Ecto neural progenitor cell (in vitro differentiated cells): ENCODE results near the gene KRTAP4-16.
"Not testable (repeated sequence)": the region's sequence is repeated elsewhere in the genome, so short reads cannot be mapped to it uniquely, and the experiment has no call there.

ENCODE experiments used
- DNase-seq: peaks from one replicate; pipeline ENCODE4 v3.0.0-alpha.2; 2018; ENCODE audit warnings: low spot score

Gene KRTAP4-16

GRCh38 chr17:41119696-41120690 is 18.0 kb upstream of the KRTAP4-16 start:
- not testable (repeated sequence) for DNase-seq

DNA sequence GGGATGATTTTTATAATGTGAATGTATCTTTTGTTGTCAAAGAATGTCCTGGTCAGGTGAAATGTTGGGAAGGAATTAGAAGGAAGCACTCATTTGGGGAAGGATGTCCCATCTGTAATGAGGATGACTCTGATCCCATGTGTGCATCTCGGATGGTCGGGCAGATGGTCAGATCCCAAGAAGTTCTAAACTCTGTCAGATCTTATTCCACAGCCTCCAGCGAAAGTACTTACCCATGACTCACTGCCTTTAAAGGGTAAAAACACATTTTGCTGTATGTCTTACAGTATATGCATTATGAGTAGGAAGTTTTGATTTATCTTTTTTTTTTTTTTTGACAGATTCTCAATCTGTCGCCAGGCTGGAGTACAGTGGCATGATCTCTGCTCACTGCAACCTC is 16.7 kb upstream of the KRTAP4-16 start:
- no peak for DNase-seq

DNA sequence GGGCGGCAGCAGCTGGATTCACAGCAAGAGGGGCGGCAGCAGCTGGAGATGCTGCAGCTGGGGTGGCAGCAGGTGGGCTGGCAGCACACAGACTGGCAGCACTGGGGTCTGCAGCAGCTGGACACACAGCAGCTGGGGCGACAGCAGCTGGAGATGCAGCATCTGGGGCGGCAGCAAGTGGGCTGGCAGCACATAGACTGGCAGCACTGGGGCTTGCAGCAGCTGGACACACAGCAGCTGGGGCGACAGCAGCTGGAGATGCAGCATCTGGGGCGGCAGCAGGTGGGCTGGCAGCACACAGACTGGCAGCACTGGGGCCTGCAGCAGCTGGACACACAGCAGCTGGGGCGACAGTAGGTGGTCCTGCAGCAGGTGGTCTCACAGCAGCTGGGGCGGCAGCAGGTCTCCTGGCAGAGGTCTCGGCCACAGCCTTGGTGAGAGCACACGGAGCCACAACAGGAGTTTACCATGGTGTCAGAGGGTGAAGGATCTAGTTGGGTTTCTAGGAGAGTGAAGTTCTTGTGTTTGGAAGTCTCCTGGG is 15.9 kb upstream of the KRTAP4-16 start, which contains the start of gene KRTAP4-11:
KRTAP4-11 (minus strand) TSS at position 528 of the 541 bp plus-strand sequence; CDS start at position 470, 58 bp downstream.
- DNase-seq, result not testable (repeated sequence)

DNA sequence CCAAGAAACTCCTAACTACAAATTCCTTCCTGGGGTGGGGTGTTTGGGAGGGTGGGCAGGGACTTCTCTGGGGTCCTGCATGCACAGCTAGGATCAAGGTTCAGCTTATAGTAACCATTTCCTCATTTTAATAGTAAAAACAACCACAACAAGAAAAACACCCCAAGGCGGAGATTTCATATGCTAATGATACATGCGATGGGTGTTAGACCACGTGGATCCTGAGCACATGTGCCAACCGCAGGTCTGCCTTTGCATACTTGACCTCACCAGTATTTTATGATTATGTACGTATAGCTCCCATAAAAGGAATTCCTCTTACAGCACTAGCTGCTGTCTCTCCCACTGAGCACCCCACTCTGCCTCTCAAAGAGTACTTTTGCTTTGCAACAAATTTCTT is 14.3 kb upstream of the KRTAP4-16 start:
- DNase-seq, result no peak

DNA sequence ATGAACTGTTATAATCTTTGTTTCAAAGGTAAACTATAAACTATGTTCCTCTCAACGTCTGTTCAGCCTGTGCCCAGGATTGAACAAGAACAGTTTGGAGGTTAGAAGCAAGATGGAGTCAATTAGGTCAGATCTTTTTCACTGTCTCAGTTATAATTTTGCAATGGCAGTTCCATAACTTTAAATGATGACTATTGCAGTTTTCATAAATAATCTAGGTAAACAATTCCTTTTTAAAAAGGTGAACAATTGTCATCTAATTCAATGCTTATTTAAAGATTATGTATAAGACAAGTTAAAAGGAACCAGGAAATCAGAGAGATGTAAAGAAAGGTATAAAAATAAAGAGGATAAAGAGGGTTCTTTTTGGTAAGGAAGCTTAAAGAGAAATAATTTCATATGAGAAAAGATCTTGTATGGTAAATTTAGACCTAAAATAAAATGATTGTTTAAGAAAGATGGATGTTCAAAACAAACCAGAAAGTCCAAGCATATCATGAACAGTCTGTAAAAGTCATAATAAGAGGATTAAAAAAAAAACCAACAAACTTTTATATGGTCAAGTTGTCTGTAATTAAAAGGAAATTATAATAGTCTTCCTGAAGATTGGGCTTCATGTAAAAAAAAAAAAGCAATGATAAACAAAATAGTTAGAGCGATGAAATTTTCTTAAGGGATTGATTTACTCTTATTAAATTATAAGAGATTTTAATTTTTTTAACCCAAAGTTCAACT is 9.3 kb upstream of the KRTAP4-16 start:
- DNase-seq, result no peak

GRCh38 chr17:41108728-41109386 is 6.8 kb upstream of the KRTAP4-16 start:
- DNase-seq, result not testable (repeated sequence)

DNA sequence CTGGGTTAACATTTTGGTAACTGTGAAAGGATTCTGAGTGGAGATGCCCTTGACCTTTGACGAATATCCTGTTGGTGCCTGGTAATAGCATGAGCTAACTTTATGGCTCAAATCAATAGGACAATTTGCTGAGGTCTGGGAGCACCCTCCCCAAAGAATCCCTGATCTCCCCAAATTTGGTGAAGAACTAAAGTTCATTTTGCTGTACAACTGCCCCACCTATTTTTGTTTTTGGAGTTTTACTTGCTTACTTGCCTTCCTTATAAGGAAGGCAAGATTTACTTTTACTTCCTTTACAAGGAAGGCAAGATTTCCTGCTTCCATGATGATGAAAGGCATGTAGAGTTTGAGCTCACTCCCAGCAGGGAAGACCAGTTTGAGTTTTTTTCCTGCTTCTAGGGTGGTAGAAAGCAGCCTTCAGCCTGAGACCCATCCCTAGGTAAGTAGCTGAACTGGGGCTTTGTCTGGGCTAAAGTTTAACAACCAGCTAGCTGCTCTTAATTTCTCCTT is 6.0 kb upstream of the KRTAP4-16 start:
- no peak for DNase-seq

DNA sequence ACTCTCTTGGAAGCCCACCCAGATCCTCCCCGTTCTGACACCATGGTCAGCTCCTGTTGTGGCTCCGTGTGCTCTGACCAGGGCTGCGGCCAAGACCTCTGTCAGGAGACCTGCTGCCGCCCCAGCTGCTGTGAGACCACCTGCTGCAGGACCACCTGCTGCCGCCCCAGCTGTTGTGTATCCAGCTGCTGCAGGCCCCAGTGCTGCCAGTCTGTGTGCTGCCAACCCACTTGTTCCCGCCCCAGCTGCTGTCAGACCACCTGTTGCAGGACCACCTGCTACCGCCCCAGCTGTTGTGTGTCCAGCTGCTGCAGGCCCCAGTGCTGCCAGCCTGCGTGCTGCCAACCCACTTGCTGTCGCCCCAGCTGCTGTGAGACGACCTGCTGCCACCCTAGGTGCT is 3.3 kb upstream of the KRTAP4-16 start, which contains the start of gene KRTAP4-9:
KRTAP4-9 (plus strand) TSS at position 43 of the 400 bp plus-strand sequence; CDS start at position 43, 0 bp downstream.
- not testable (repeated sequence) for DNase-seq

GRCh38 chr17:41104386-41105038 is 2.5 kb upstream of the KRTAP4-16 start:
- not testable (repeated sequence) for DNase-seq

DNA sequence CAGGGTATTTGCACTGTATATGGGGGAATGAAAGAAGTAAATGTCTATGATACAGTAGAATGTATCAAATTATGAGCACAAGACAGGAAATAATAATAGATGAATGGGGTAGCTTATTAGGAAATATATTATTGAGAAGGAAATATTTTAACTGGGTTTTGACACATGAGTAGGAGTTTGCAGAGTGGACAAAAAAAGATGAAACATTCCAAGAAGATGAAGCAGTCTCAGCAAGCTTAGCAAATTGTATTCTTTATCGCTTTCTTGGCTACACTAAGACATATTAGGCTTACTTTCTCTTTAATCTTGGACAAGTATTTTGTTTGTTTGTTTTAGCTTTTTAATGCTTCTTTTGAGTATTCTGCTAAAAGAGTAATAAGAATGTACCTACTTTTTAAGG is 1.9 kb upstream of the KRTAP4-16 start:
- no peak for DNase-seq

GRCh38 chr17:41099682-41100480 is 2.1 kb downstream of the KRTAP4-16 start:
- DNase-seq, result not testable (repeated sequence)

DNA sequence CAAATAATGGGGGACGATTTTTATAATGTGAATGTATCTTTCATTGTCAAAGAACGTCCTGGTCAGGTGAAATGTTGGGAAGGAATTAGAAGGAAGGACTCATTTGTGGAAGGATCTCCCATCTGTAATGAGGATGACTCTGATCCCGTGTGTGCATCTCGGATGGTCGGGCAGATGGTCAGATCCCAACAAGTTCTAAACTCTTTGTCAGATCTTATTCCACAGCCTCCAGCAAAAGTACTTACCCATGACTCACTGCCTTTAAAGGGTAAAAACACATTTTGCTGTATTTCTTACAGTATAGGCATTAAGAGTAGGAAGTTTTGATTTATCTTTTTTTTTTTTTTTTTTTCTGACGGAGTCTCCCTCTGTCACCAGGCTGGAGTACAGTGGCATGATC is 3.5 kb downstream of the KRTAP4-16 start:
- no peak for DNase-seq

GRCh38 chr17:41098042-41098441 is 4.0 kb downstream of the KRTAP4-16 start, which contains the start of gene KRTAP4-8:
Gene KRTAP4-8 (minus strand): TSS chr17:41098142. CDS start chr17:41098084, 58 bp downstream.
- DNase-seq, result no peak

DNA sequence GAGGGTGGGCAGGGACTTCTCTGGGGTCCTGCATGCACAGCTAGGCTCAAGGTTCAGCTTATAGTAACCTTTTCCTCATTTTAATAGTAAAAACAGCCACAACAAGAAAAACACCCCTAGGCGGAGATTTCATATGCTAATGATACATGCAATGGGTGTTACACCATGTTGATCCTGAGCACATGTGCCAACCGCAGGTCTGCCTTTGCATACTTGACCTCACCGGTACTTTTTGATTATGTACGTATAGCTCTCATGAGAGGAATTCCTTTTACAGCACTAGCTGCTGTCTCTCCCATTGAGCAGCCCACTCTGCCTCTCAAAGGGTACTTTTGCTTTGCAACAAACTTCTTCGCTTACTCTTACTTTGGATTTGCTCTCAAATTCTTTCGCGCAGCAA is 6.0 kb downstream of the KRTAP4-16 start:
- DNase-seq, result no peak

GRCh38 chr17:41088760-41089352 is 13.2 kb downstream of the KRTAP4-16 start:
- DNase-seq, result not testable (repeated sequence)

- not testable (repeated sequence) for DNase-seq
Measured at GRCh38 chr17:41084100-41084856, 17.7 kb downstream of the KRTAP4-16 start, which contains the start of gene KRTAP4-7. Gene KRTAP4-7 (plus strand): TSS chr17:41084150. CDS start chr17:41084207, 57 bp downstream.

DNA sequence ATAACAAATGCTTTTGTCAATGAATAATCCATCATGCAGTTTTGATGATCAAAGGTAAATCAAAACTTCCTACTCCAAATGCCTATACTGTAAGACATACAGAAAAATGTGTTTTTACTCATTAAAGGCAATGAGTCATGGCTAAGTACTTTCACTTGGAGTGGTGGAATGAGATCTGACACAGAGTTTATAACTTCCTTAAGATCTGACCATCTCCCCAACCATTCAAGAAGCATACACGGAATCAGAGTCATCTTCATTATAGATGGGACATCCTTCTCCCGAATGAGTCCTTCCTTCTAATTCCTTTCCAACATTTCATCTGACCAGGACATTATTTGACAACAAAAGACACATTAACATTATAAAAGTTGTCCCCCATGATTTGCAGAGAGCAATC is 18.6 kb downstream of the KRTAP4-16 start:
- not testable (repeated sequence) for DNase-seq

DNA sequence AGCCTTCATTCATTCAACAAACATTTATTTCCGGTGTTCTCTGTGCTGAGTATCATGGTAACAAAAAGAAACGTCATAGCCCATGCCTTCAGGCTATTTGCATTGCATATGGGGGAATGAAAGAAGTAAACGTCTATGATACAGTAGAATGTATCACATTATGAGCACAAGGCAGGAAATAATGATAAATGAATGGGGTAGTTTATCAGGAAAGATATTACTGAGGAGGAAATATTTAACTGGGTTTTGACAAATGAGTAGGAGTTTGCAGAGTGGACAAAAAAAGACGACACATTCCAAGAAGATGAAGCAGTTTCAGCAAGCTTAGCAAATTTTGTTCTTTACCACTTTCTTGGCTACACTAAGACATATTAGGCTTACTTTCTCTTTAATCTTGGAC is 19.4 kb downstream of the KRTAP4-16 start:
- DNase-seq, result no peak

GRCh38 chr17:41076788-41077187 is 25.2 kb downstream of the KRTAP4-16 start:
- DNase-seq, result no peak
